Measurements from ENCODE around the gene CENPB. TPM values are rescaled to one million over a fixed set of nuclear protein-coding genes. Genes with fewer than 3 reads are reported as not detected.

CENPB gene
- total and polyA plus RNA-seq, 5 experiments from 2014 or later: 1.0 to 48.6 (median 1.7) TPM

GRCh38 chr20:3775457-3776108 lies 11.0 kb downstream of the CENPB start:
- Mint-ChIP-seq H3K9me3 (no peaks in the 10 kb centered on the region), H3K27ac (peak overlapping the region in 2 of 10 donors; percentile 17 to 18), H3K36me3 (no peaks in the 10 kb centered on the region), H3K4me3 (peak overlapping the region in 2 of 10 donors; percentile 22 to 36), H3K27me3 (peaks cover 0 to 12% (median 0%) of the 10 kb centered on the region in 5 donors), H3K4me1 (peaks cover 11 to 21% (median 18%) of the 10 kb centered on the region in 4 donors)
- POLR2A ChIA-PET: interaction anchor here (0.9 kb wide), 1 partner anchor 10 kb away, joined by 3 read pairs; no protein-coding TSS in a partner anchor
- no peak for ATAC-seq
- DNase-seq: no peak

- Mint-ChIP-seq H3K27me3 (peaks cover 0 to 3% (median 0%) of the 10 kb centered on the region in 5 donors), H3K9me3 (no peaks in the 10 kb centered on the region), H3K27ac (no peak overlapping the region), H3K4me1 (peaks cover 9 to 21% (median 14%) of the 10 kb centered on the region in 4 donors), H3K4me3 (no peak overlapping the region), H3K36me3 (no peaks in the 10 kb centered on the region)
- POLR2A ChIA-PET: interaction anchor here (0.7 kb wide), 2 partner anchors 47 to 677 kb away, joined by 3 read pairs; no protein-coding TSS in a partner anchor
- DNase-seq (no peak), ATAC-seq (no peak)
These were observed 14.9 kb downstream of the CENPB start for GRCh38 chr20:3771552-3772058.

GRCh38 chr20:3768342-3769130 lies 18.0 kb downstream of the CENPB start:
- ATAC-seq: peak; percentile 64 to 76
- H3K4me1 Mint-ChIP-seq: peaks cover 13 to 45% (median 35%) of the 10 kb centered on the region in 4 donors

GRCh38 chr20:3767427-3768341 lies 18.9 kb downstream of the CENPB start, which contains the start of gene ADISSP:
TSS of gene ADISSP (minus strand) at chr20:3767753. CDS start at chr20:3760100, 7,653 bp downstream.
- POLR2A ChIA-PET: interaction anchor here (0.6 to 2.7 kb wide), 22 partner anchors 9 to 1359 kb away, joined by 3 to 52 read pairs (median 4); partner anchors contain the start of genes AP5S1, CDC25B, CDS2 and CENPB
- H3K27me3 Mint-ChIP-seq: peaks cover 0 to 3% (median 0%) of the 10 kb centered on the region in 5 donors
- no peaks in the 10 kb centered on the region for H3K9me3 Mint-ChIP-seq
- ATAC-seq (peak; percentile 82 to 86), DNase-seq (peak; percentile 91 to 98 (median 95))
- peak within 1 kb of the TSS; percentile 85 to 93 (median 90) for H3K4me3 Mint-ChIP-seq
- no peaks in the 10 kb centered on the region for H3K36me3 Mint-ChIP-seq
- H3K4me1 Mint-ChIP-seq: peaks cover 13 to 45% (median 37%) of the 10 kb centered on the region in 4 donors
- peak within 1 kb of the TSS; percentile 93 to 99 (median 98) for H3K27ac Mint-ChIP-seq

More at GRCh38 chr20:3768342-3769130, 18.0 kb downstream of the CENPB start:
- Mint-ChIP-seq H3K9me3 (no peaks in the 10 kb centered on the region), H3K36me3 (no peaks in the 10 kb centered on the region), H3K27ac (peak overlapping the region; percentile 93 to 99 (median 98)), H3K27me3 (peaks cover 0 to 3% (median 0%) of the 10 kb centered on the region in 5 donors), H3K4me3 (peak overlapping the region; percentile 85 to 93 (median 90))
- DNase-seq: peak; percentile 78 to 95 (median 90)
- POLR2A ChIA-PET: interaction anchor here (0.7 to 2.7 kb wide), 17 partner anchors 10 to 1358 kb away, joined by 3 to 52 read pairs (median 5); partner anchors contain the start of genes AP5S1, CDS2, CENPB and PANK2

- Mint-ChIP-seq H3K27me3 (no peaks in the 10 kb centered on the region), H3K27ac (peak overlapping the region in 8 of 10 donors; percentile 40 to 90 (median 74))
These were observed 19.5 kb downstream of the CENPB start for GRCh38 chr20:3767110-3767426.

DNA sequence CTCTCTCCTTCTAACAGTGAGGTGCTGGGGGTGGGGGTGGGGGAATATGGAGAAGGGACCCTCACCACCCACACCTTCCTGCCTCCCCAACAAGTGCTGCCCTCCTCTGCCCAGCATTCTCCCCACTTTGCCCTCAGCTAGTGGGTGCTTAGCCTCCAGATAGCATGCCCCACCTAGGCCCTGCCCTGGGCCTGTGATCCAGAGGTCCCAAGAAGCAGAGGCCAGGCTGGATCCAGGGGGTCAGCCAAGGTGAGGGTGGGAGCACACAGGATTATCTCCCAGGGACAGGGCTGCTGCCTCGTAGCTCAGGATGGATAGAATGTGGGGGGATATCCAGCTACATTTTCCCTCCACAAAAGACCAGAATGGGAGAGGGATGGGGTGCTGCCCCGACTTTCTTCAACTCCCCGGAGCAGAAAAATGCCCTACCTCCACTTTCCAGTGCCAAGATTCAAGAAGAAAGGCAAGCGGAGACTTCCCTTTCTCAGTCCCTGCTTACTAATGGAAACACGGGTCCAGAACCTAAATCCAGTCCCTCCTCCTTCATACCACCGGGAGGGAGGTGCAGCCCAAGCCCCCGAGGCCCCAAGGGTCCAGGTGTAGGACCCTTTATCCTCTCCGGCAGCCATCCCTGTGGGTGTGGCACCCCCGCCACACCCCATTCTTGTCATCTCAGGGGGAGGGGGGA lies 20.0 kb downstream of the CENPB start:
- Mint-ChIP-seq H3K27me3 (no peaks in the 10 kb centered on the region), H3K9me3 (no peaks in the 10 kb centered on the region), H3K27ac (peak overlapping the region in 6 of 10 donors; percentile 14 to 90 (median 74)), H3K4me3 (peak overlapping the region; percentile 83 to 93 (median 88)), H3K4me1 (peaks cover 13 to 45% (median 38%) of the 10 kb centered on the region in 4 donors), H3K36me3 (peaks cover 0 to 6% (median 0%) of the 10 kb centered on the region in 3 donors)
- ATAC-seq (no peak), DNase-seq (no peak)
- POLR2A ChIA-PET: interaction anchor here (0.8 to 2.7 kb wide), 6 partner anchors 14 to 88 kb away, joined by 3 to 52 read pairs (median 18); partner anchors contain the start of genes AP5S1, CENPB and SPEF1

More at GRCh38 chr20:3767110-3767426, 19.5 kb downstream of the CENPB start:
- POLR2A ChIA-PET: interaction anchor here (0.9 to 2.7 kb wide), 17 partner anchors 8 to 271 kb away, joined by 3 to 52 read pairs (median 5); partner anchors contain the start of genes AP5S1, CDC25B, CENPB and PANK2
- ATAC-seq: no peak
- Mint-ChIP-seq H3K4me1 (peaks cover 13 to 45% (median 38%) of the 10 kb centered on the region in 4 donors), H3K36me3 (peaks cover 0 to 2% (median 0%) of the 10 kb centered on the region in 3 donors), H3K9me3 (no peaks in the 10 kb centered on the region), H3K4me3 (peak overlapping the region; percentile 83 to 93 (median 88))
- peak in 1 of 10 donors; percentile 34 for DNase-seq

DNA sequence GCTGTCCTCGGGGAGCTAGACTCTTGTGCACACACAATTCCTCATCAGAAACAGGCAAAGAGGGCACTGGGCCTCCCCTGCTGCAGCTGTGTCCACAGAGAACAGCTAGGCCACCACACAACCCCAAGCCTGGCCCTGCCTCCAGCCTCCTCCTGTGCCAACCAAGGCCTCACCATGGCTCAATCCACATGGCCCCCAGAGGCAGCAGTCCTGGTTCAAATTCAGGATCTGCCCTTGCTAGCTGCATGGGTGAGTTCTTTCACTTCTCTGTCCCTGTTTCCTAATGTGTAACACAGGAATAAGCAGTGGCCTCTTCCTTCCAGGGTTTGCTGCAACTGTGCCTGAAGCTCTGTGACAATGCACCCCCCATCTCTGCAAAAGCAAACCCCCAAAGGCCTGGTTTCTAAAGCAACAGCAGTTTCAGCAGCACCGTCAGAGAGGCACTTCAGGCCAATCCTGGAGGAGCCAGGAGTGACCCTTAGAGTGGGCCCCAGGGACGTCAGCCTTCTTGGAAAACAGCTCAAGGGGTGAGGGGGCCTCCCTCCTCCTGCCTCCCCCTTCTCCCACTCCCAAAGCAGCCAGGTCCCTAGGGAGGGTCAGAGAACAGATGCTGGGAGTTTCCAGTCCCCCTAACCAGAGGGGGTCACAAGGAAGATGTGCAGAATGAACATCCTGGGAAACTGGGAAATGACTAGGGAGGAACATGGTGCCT lies 21.2 kb downstream of the CENPB start:
- H3K9me3 Mint-ChIP-seq: no peaks in the 10 kb centered on the region
- H3K27ac Mint-ChIP-seq: peak overlapping the region in 3 of 10 donors; percentile 24 to 37 (median 30)
- ATAC-seq (no peak), DNase-seq (no peak)
- no peaks in the 10 kb centered on the region for H3K27me3 Mint-ChIP-seq
- peaks cover 16 to 45% (median 42%) of the 10 kb centered on the region in 4 donors for H3K4me1 Mint-ChIP-seq
- peak overlapping the region in 5 of 10 donors; percentile 15 to 92 (median 41) for H3K4me3 Mint-ChIP-seq
- peaks cover 0 to 10% (median 0%) of the 10 kb centered on the region in 3 donors for H3K36me3 Mint-ChIP-seq
- POLR2A ChIA-PET: interaction anchor here (0.8 kb wide), 2 partner anchors 15 to 322 kb away, joined by 5 to 6 read pairs; no protein-coding TSS in a partner anchor

DNA sequence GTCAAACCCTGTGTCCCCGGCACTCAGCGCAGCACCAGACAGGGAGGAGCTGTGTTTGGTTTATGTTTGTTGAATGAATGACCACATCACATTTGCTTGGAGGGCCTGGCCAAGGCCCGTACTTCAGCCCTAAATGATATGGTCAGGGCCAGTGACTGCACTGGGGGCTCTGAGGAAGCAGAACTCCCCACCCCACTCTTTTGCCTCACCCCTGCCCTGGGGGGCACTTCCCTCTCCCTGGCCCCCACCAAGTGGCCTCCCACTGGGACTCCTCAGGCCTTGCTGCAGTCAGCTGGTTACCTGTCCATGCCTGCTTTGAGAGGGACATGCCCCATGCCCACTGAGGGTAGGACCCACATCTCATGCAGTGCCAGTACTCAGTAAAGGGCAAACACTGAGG lies 21.9 kb downstream of the CENPB start:
- Mint-ChIP-seq H3K4me1 (peaks cover 20 to 45% (median 44%) of the 10 kb centered on the region in 4 donors), H3K27ac (no peak overlapping the region), H3K4me3 (peak overlapping the region in 1 of 10 donors; percentile 15), H3K9me3 (no peaks in the 10 kb centered on the region), H3K36me3 (peaks cover 0 to 13% (median 0%) of the 10 kb centered on the region in 3 donors), H3K27me3 (no peaks in the 10 kb centered on the region)
- ATAC-seq (no peak), DNase-seq (no peak)
- POLR2A ChIA-PET: interaction anchor here (1.1 kb wide), 1 partner anchor 20 kb away, joined by 3 read pairs; no protein-coding TSS in a partner anchor

DNA sequence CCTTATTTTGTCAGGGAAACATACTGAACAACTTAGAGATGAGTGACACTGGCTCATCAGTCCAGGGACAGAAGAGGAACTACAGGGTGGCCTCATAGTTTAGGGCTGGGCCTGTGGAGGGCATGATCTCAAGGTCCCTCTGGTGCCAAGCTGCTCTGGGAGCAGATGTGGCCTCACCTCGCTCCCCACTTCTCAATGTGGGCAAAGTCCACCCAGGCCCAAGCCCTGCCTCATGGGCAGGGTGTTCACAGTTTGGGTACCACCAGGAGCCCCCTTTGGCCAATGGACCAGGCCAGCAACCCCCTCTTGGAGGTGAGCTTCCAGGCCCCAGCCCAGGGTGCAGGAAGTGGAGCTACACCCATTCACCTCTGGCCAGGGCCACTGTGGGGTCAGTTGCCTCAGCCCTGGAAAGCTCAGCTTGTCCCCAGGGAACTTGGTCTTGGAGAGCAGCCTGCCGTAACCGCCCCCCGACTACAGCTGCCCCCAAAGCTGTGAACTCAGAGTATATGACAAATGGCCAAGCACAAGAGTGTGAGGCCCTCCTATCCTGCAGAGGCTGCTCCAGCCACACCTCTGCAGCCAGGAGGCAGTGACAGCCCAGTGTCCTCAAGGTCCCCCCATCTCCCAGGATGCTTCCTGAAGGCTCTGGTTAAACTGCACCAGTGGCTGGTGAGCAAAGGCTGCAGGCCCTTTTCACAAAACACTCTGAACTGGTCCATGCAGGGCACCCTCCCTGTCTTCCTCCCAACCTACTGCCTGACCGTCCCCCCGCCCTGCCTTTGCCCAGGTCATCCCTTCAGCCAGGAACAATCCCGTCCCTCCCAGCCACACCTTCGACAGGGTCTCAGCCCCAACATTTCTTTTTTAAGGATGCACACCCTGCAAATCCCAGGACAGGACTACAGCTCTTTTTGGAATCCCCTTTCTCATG lies 22.6 kb downstream of the CENPB start:
- POLR2A ChIA-PET: interaction anchor here (0.7 to 1.1 kb wide), 3 partner anchors 11 to 21 kb away, joined by 3 read pairs; no protein-coding TSS in a partner anchor
- Mint-ChIP-seq H3K4me3 (peak overlapping the region in 1 of 10 donors; percentile 15), H3K27me3 (no peaks in the 10 kb centered on the region), H3K4me1 (peaks cover 19 to 44% (median 41%) of the 10 kb centered on the region in 4 donors), H3K27ac (peak overlapping the region in 2 of 10 donors; percentile 32 to 56), H3K9me3 (no peaks in the 10 kb centered on the region), H3K36me3 (peaks cover 0 to 13% (median 0%) of the 10 kb centered on the region in 3 donors)
- ATAC-seq: no peak
- no peak for DNase-seq
